ENCODE data around the gene SLAMF6. TPM values are rescaled to one million over a fixed set of nuclear protein-coding genes. Genes with fewer than 3 reads are reported as not detected.

SLAMF6 gene
- total RNA-seq, 3 donors from 2014 or later (not counting 1 experiment from before 2014, with no cell fraction given), result 66.7 to 88.2 (median 68.1) TPM

- Histone ChIP-seq H3K9me3 (ENCODE audit: control insufficient read depth, insufficient read depth, low read length) (no peaks in the 10 kb centered on the region), H3K36me3 (ENCODE audit: control insufficient read depth, insufficient read depth, low read length) (no peaks in the 10 kb centered on the region), H3K4me1 (ENCODE audit: control insufficient read depth, insufficient read depth, low read length) (peaks cover 9% of the 10 kb centered on the region), H3K27ac (ENCODE audit: low read length) (peak overlapping the region; percentile 31), H3K27me3 (ENCODE audit: control insufficient read depth, insufficient read depth, low read length) (no peaks in the 10 kb centered on the region), H3K4me3 (ENCODE audit: low read length) (no peak overlapping the region)
- H3K4me3 Mint-ChIP-seq, result no peak overlapping the region
- H3K4me1 Mint-ChIP-seq, result peaks cover 9 to 14% of the 10 kb centered on the region in 2 donors
- 71% methylated on average over 5 of the region's 5 CpGs for WGBS (ENCODE audit: insufficient coverage)
- ATAC-seq (no peak), DNase-seq (peak in 1 of 2 donors; percentile 23)
- H3K9me3 Mint-ChIP-seq, result no peaks in the 10 kb centered on the region
- no peaks in the 10 kb centered on the region for H3K36me3 Mint-ChIP-seq
- TF ChIP-seq, protein P1, sequence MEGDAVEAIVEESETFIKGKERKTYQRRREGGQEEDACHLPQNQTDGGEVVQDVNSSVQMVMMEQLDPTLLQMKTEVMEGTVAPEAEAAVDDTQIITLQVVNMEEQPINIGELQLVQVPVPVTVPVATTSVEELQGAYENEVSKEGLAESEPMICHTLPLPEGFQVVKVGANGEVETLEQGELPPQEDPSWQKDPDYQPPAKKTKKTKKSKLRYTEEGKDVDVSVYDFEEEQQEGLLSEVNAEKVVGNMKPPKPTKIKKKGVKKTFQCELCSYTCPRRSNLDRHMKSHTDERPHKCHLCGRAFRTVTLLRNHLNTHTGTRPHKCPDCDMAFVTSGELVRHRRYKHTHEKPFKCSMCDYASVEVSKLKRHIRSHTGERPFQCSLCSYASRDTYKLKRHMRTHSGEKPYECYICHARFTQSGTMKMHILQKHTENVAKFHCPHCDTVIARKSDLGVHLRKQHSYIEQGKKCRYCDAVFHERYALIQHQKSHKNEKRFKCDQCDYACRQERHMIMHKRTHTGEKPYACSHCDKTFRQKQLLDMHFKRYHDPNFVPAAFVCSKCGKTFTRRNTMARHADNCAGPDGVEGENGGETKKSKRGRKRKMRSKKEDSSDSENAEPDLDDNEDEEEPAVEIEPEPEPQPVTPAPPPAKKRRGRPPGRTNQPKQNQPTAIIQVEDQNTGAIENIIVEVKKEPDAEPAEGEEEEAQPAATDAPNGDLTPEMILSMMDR (IDR thresholded peaks at IDR 0.05), result no peak
- intact Hi-C loops (cut with micrococcal nuclease), result no loop called here
- H3K27ac Mint-ChIP-seq, result no peak overlapping the region
- H3K27me3 Mint-ChIP-seq (ENCODE audit: low read depth in 2 of 2), result peaks cover 0 to 3% of the 10 kb centered on the region in 2 donors
These were observed 62.8 kb downstream of the SLAMF6 start for GRCh38 chr1:160460214-160460642.

DNA sequence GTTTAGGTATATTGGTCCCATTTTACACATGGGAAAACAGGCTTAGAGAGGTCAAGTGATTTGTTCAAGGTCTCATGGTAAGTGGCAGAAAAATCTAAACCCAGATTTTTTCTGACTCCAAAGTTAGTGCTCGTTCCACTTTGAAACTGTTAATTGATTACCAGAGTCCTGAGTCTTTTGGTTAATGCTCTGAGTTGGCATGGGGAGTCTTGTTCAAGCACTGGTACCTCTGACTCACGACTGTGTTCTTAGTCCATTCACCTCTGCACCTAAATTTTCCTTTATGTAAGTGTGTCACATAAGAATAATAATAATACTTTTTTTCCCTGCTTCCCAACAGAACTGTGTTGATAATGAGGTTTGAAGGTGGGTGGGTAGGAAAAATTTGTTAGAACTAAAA lies 63.4 kb downstream of the SLAMF6 start:
- Mint-ChIP-seq H3K4me1 (peaks cover 9 to 14% of the 10 kb centered on the region in 2 donors), H3K9me3 (no peaks in the 10 kb centered on the region), H3K27me3 (ENCODE audit: low read depth in 2 of 2) (peaks cover 0 to 3% of the 10 kb centered on the region in 2 donors), H3K4me3 (no peak overlapping the region), H3K36me3 (no peaks in the 10 kb centered on the region), H3K27ac (no peak overlapping the region)
- 60% methylated on average over 1 of the region's 2 CpGs for WGBS (ENCODE audit: insufficient coverage)
- intact Hi-C loops (cut with micrococcal nuclease), result no loop called here
- no peaks in the 10 kb centered on the region for H3K36me3 ChIP-seq (ENCODE audit: control insufficient read depth, insufficient read depth, low read length)
- TF ChIP-seq, protein P1 (IDR thresholded peaks at IDR 0.05), result no peak
- ATAC-seq (no peak), DNase-seq (no peak)
- no peaks in the 10 kb centered on the region for H3K27me3 ChIP-seq (ENCODE audit: control insufficient read depth, insufficient read depth, low read length)
- H3K4me1 ChIP-seq (ENCODE audit: control insufficient read depth, insufficient read depth, low read length), result peaks cover 6% of the 10 kb centered on the region
- H3K27ac ChIP-seq (ENCODE audit: low read length), result no peak overlapping the region
- H3K9me3 ChIP-seq (ENCODE audit: control insufficient read depth, insufficient read depth, low read length), result no peaks in the 10 kb centered on the region
- no peak overlapping the region for H3K4me3 ChIP-seq (ENCODE audit: low read length)

GRCh38 chr1:160459056-160459455 lies 64.0 kb downstream of the SLAMF6 start:
- no peaks in the 10 kb centered on the region for H3K36me3 ChIP-seq (ENCODE audit: control insufficient read depth, insufficient read depth, low read length)
- H3K4me3 ChIP-seq (ENCODE audit: low read length), result no peak overlapping the region
- H3K9me3 Mint-ChIP-seq, result no peaks in the 10 kb centered on the region
- H3K27ac Mint-ChIP-seq, result no peak overlapping the region
- peaks cover 0 to 3% of the 10 kb centered on the region in 2 donors for H3K27me3 Mint-ChIP-seq (ENCODE audit: low read depth in 2 of 2)
- H3K9me3 ChIP-seq (ENCODE audit: control insufficient read depth, insufficient read depth, low read length), result no peaks in the 10 kb centered on the region
- intact Hi-C loops (cut with micrococcal nuclease), result no loop called here
- TF ChIP-seq, protein P1 (IDR thresholded peaks at IDR 0.05), result no peak
- H3K36me3 Mint-ChIP-seq, result no peaks in the 10 kb centered on the region
- DNase-seq (no peak), ATAC-seq (no peak)
- H3K27ac ChIP-seq (ENCODE audit: low read length), result no peak overlapping the region
- H3K4me1 ChIP-seq (ENCODE audit: control insufficient read depth, insufficient read depth, low read length), result peaks cover 5% of the 10 kb centered on the region
- H3K4me1 Mint-ChIP-seq, result peaks cover 9 to 14% of the 10 kb centered on the region in 2 donors
- WGBS (ENCODE audit: insufficient coverage), result 62% methylated on average over 2 of the region's 2 CpGs
- no peak overlapping the region for H3K4me3 Mint-ChIP-seq
- no peaks in the 10 kb centered on the region for H3K27me3 ChIP-seq (ENCODE audit: control insufficient read depth, insufficient read depth, low read length)

- Mint-ChIP-seq H3K27me3 (ENCODE audit: low read depth in 2 of 2) (no peaks in the 10 kb centered on the region), H3K36me3 (no peaks in the 10 kb centered on the region), H3K4me1 (peaks cover 0 to 4% of the 10 kb centered on the region in 2 donors), H3K4me3 (no peak overlapping the region), H3K27ac (no peak overlapping the region), H3K9me3 (no peaks in the 10 kb centered on the region)
- Histone ChIP-seq H3K27ac (ENCODE audit: low read length) (no peak overlapping the region), H3K4me3 (ENCODE audit: low read length) (no peak overlapping the region), H3K27me3 (ENCODE audit: control insufficient read depth, insufficient read depth, low read length) (no peaks in the 10 kb centered on the region), H3K36me3 (ENCODE audit: control insufficient read depth, insufficient read depth, low read length) (no peaks in the 10 kb centered on the region), H3K4me1 (ENCODE audit: control insufficient read depth, insufficient read depth, low read length) (peaks cover 2% of the 10 kb centered on the region), H3K9me3 (ENCODE audit: control insufficient read depth, insufficient read depth, low read length) (no peaks in the 10 kb centered on the region)
- ATAC-seq (no peak), DNase-seq (peak in 1 of 2 donors; percentile 28)
- 20% methylated on average over 1 of the region's 1 CpG for WGBS (ENCODE audit: insufficient coverage)
- TF ChIP-seq, protein P1 (IDR thresholded peaks at IDR 0.05), result no peak
- intact Hi-C loops (cut with micrococcal nuclease), result no loop called here
These were observed 67.9 kb downstream of the SLAMF6 start for GRCh38 chr1:160455153-160455517.

All from natural killer cell (primary cell).